Effector memory CD8-positive, alpha-beta T cell (primary cell): Measurements from ENCODE around the gene REL.

Experiments
- ATAC-seq: fragments of 150-1000 bp; cut with Tn5 transposase; replicated peaks from 2 replicates; pipeline ENCODE4 v1.10.0; 2021; ENCODE audit warnings: mild to moderate bottlenecking, moderate library complexity
- DNase-seq, 3 experiments: peaks; one replicate each; pipeline ENCODE4 v3.0.0; 2021
- H3K27ac Mint-ChIP-seq, 2 donors: one replicate each; pipeline ENCODE4 v1.8.0; 2022; ENCODE audit warnings: mild to moderate bottlenecking in 2 of 2, mixed read lengths in 2 of 2, moderate library complexity in 2 of 2
- H3K27me3 Mint-ChIP-seq, 2 donors: one replicate each; pipeline ENCODE4 v1.8.0; 2022; ENCODE audit warnings: mixed read lengths in 2 of 2
- H3K36me3 Mint-ChIP-seq: one replicate; pipeline ENCODE4 v1.8.0; 2022; ENCODE audit warnings: mild to moderate bottlenecking, moderate library complexity, mixed read lengths; ENCODE audit not compliant: insufficient read depth
- H3K4me1 Mint-ChIP-seq, 2 donors: one replicate each; pipeline ENCODE4 v1.8.0; 2022; ENCODE audit warnings: low read depth in 2 of 2, mixed read lengths in 2 of 2
- H3K4me3 Mint-ChIP-seq, 2 donors: one replicate each; pipeline ENCODE4 v1.8.0; 2022; ENCODE audit warnings: mild to moderate bottlenecking in 2 of 2, mixed read lengths in 2 of 2, moderate library complexity in 2 of 2
- H3K9me3 Mint-ChIP-seq, 2 donors: one replicate each; pipeline ENCODE4 v1.8.0; 2022; ENCODE audit warnings: mixed read lengths in 2 of 2
- total RNA-seq, 9 experiments: gene quantifications; one replicate each; lab custom pipeline; 2026; lab: John Stamatoyannopoulos, UW

Gene REL
- 48.6 to 304 (median 131) reads per million in 9 experiments for total RNA-seq

DNA sequence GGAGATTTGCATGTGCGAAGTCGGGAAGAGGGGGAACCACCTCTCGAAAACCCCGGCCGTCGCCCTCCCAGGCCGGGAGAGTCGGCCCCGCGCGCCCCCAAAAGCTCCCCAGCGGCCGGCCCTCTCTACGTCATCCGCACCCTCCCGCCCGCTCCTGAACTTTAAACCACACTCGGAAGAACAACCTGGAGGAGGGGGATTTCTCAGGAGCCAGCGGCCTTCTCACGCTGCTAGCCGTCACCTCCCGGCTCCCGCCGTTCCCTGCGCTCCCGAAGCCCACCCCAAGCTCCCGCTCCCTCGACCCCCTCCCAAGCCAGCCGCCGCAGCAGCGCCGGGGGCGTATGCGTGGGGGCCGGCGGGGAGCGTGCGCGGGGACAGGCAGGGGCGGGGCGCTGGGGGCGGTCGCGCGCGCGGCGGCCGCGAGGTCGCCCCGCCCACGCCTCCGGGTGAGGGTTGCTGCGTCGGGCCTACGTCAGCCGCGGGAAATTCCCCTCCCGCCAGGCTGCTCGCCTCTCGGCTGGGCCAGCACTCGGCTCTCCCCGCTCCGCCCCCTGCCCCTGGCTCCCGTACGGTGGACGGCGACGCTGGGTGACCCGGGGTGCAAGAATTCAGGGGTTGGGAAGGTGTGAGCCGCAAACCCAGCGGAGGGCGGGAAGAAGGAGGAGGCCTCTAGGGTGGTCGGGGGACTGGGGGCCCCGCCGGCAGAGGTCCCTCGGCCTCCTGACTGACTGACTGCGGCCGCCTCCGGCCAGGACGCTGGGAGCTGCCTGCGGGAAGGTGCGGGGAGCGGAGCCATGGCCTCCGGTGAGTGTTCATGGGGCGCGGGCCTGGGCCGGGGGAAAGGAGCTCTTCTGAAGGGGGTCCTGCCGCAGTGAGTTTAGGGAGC is at the start of gene REL:
Gene REL (plus strand): TSS at position 528 of the 886 bp plus-strand sequence. CDS start 267 bp downstream, at position 795.
- Mint-ChIP-seq H3K4me3 (peak within 1 kb of the TSS; percentile 93 to 94), H3K9me3 (no peaks in the 10 kb centered on the region), H3K36me3 (peaks cover 39% of the 10 kb centered on the region), H3K27me3 (no peaks in the 10 kb centered on the region), H3K4me1 (peaks cover 20 to 28% of the 10 kb centered on the region in 2 donors), H3K27ac (peak within 1 kb of the TSS; percentile 97 to 98)
- DNase-seq (peak; percentile 83 to 87 (median 86)), ATAC-seq (peak; percentile 86)

DNA sequence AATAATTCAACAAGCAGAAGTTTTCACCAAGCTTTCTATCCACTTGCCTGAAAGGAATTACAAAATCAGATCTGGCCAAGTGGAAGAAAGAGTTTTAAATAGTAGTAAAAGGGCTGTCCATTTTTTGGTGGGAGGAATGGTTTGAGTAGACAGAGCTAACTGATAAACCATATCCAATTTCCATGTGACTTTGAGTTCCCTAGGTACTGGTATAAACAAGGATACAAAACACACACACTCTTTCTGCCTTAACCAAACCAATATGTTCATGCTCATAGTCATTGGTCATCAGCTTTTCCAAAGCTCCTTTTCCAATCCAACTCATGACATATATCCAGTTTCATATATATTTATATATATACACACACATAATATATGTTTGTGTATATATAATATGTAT is 49.5 kb upstream of the REL start:
- H3K27ac Mint-ChIP-seq: no peak overlapping the region
- peaks cover 24 to 67% of the 10 kb centered on the region in 2 donors for H3K27me3 Mint-ChIP-seq
- no peak for DNase-seq
- peaks cover 3% of the 10 kb centered on the region for H3K36me3 Mint-ChIP-seq
- H3K9me3 Mint-ChIP-seq: no peaks in the 10 kb centered on the region
- peaks cover 4% of the 10 kb centered on the region in 2 donors for H3K4me1 Mint-ChIP-seq
- no peak overlapping the region for H3K4me3 Mint-ChIP-seq
- no peak for ATAC-seq

DNA sequence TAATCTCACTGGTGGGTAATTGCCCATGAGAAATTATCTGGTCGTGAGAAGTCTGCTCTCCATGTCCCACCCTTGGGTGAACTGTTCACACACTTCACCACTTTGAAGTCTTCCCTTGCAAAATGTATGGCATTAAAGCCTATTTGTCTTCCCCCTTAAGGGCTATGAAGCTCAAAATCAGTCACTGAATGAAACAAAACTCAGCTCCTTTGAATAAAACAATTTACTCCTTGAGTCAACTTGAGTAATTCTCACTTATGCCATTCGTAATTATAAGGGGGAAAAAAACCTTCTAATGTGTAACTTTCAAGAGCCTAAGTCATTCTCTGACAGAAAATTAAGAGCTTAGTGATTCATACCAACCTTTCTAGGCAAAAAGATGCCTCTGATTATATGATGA is 48.8 kb upstream of the REL start:
- H3K4me1 Mint-ChIP-seq: peaks cover 0 to 3% of the 10 kb centered on the region in 2 donors
- no peak for ATAC-seq
- H3K27me3 Mint-ChIP-seq: peaks cover 24 to 67% of the 10 kb centered on the region in 2 donors
- DNase-seq: no peak
- H3K9me3 Mint-ChIP-seq: no peaks in the 10 kb centered on the region
- no peak overlapping the region for H3K27ac Mint-ChIP-seq
- peaks cover 3% of the 10 kb centered on the region for H3K36me3 Mint-ChIP-seq
- no peak overlapping the region for H3K4me3 Mint-ChIP-seq

DNA sequence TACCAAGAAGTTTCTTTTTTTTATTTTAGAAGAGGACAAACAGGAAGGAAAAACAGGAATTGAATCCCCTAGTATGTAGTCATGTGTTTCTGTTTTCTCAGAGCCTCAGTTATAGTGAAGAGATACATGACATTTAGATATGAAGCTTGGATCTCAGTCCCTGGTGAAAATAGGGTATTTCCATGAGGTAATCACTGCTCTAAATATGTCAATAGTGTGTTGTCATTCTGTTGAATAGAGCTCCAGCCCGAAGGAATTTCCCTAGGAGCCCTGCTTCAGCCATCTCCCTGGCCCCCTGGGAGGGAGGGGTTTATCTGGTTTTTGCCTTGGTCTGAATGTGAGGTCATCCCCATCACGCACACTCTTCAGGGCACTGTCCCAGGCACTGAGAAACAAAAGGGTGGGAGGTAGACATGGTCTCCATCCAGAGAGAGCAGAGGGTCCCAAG is 47.1 kb upstream of the REL start:
- ATAC-seq (no peak), DNase-seq (no peak)
- Mint-ChIP-seq H3K4me3 (no peak overlapping the region), H3K27me3 (peaks cover 24 to 67% of the 10 kb centered on the region in 2 donors), H3K36me3 (peaks cover 3% of the 10 kb centered on the region), H3K27ac (no peak overlapping the region), H3K4me1 (peaks cover 0 to 3% of the 10 kb centered on the region in 2 donors), H3K9me3 (no peaks in the 10 kb centered on the region)

DNA sequence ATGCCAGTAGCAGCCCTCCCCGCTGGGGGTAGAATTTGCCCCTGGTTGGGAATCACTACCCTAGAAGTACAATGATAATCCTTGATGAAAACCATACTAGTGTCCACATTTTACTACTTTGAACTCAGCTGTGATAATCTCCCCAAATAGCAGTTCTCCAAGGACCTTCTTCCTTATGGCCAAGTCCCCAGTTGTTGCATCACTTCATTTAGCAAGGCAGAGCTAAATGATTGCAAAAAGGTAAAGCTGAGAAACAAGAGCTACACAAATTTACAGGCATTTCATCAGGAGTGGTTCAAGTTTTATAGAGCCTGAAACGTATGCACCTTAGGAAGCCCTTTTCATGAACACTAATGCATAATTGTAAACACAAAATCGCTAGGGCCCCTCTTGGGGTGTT is 44.9 kb upstream of the REL start:
- Mint-ChIP-seq H3K4me1 (peaks cover 7 to 10% of the 10 kb centered on the region in 2 donors), H3K27me3 (peaks cover 22 to 45% of the 10 kb centered on the region in 2 donors), H3K9me3 (no peaks in the 10 kb centered on the region), H3K4me3 (no peak overlapping the region), H3K36me3 (peaks cover 3% of the 10 kb centered on the region), H3K27ac (no peak overlapping the region)
- no peak for ATAC-seq
- DNase-seq: no peak

DNA sequence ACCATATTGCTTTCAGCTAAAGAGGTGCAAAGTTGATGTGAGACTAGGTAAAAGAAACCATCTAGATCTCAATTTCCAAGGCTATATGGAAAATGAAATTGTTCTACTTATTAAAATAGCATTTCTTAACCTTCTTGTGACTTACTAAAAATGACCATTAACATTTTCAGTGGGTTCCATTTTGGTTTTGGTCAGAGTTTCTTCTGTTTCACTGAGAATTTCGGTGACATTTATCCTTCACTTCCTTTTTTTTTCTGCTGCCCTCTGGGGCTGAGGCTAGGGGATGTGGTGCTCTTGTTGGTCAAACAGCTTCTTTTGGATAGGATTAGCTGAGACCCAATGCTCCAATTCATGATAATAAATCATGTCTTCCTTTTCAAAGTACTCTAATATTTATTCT is 44.3 kb upstream of the REL start:
- peaks cover 19 to 40% of the 10 kb centered on the region in 2 donors for H3K27me3 Mint-ChIP-seq
- no peak for ATAC-seq
- no peaks in the 10 kb centered on the region for H3K9me3 Mint-ChIP-seq
- no peak overlapping the region for H3K27ac Mint-ChIP-seq
- peaks cover 7 to 10% of the 10 kb centered on the region in 2 donors for H3K4me1 Mint-ChIP-seq
- DNase-seq: no peak
- peaks cover 3% of the 10 kb centered on the region for H3K36me3 Mint-ChIP-seq
- no peak overlapping the region for H3K4me3 Mint-ChIP-seq

DNA sequence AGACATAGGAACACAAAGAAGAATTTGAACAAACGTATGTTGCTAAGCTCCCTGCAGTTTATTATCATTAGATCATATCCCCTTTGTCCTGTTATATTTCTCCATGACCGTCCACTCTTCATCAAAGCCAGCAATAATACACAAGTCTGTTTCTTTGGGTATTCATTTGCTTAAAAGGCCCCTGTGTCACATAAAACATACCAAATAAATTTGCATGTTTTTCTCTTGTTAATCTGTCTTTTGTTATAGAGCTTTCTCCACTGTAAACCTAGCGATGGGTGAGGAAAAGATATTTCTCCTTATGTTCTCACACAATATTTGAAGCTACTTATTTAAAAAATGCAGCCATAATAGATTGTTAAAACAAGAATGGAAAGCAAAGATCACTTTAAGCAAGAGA is 42.9 kb upstream of the REL start:
- H3K27ac Mint-ChIP-seq: no peak overlapping the region
- peaks cover 15 to 27% of the 10 kb centered on the region in 2 donors for H3K27me3 Mint-ChIP-seq
- H3K4me1 Mint-ChIP-seq: peaks cover 7 to 10% of the 10 kb centered on the region in 2 donors
- H3K9me3 Mint-ChIP-seq: no peaks in the 10 kb centered on the region
- DNase-seq (no peak), ATAC-seq (no peak)
- H3K36me3 Mint-ChIP-seq: peaks cover 3% of the 10 kb centered on the region
- H3K4me3 Mint-ChIP-seq: no peak overlapping the region

DNA sequence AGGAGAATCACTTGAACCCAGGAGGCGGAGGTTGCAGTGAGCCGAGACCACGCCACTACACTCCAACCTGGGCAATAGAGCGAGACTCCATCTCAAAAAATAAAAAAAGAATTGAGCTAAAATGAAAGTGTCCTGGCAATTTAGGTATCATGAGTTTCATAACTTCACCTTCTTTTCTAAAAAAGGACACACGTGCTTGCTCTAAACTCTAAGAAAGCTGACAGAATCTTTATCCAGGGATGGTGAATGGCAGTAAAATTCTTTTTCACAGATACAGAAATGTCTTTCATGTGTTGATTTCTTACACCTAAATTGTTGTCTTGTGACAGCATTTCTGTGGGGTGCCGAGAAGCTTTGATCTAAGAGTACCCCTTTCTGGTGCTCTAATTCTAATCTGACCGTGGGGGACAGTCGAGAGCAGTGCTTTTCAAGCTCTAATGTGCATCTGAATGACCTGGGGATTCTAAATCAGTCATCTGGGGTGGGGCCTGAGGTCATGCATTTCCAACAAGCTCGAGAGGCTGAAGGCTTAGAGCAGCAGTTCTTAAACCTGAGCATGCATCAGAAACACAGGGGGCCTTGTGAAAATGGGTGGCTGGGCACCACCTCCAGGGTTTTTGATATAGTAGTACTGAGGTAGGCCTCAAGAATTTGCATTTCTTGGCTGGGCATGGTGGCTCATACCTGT is 42.1 kb upstream of the REL start:
- peak overlapping the region in 1 of 2 donors; percentile 46 for H3K27ac Mint-ChIP-seq
- DNase-seq (no peak), ATAC-seq (no peak)
- H3K27me3 Mint-ChIP-seq: peaks cover 9 to 19% of the 10 kb centered on the region in 2 donors
- peaks cover 3% of the 10 kb centered on the region for H3K36me3 Mint-ChIP-seq
- no peak overlapping the region for H3K4me3 Mint-ChIP-seq
- no peaks in the 10 kb centered on the region for H3K9me3 Mint-ChIP-seq
- H3K4me1 Mint-ChIP-seq: peaks cover 7 to 10% of the 10 kb centered on the region in 2 donors

DNA sequence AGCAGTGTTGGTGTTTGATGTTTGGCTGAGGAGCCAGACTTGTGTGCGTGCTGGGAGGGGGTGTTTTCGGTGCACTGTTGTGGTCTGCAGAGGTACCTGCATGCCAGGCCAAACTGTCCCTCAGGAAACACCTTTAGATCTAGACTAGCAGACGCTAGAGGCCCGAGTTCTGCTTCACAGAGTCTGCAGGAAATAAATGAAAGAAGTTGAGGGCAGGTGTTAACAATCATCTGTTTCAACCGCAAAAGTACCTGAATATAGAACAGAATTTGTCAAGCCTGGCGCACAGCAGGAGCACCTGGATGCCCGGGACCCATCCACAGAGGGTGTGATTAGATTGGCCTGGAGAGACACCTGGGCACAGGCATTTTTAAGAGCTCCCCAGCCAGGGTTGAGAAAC is 40.5 kb upstream of the REL start:
- H3K27me3 Mint-ChIP-seq: peaks cover 0 to 3% of the 10 kb centered on the region in 2 donors
- H3K9me3 Mint-ChIP-seq: no peaks in the 10 kb centered on the region
- H3K27ac Mint-ChIP-seq: peak overlapping the region; percentile 65 to 78
- DNase-seq (no peak), ATAC-seq (peak; percentile 60)
- no peaks in the 10 kb centered on the region for H3K36me3 Mint-ChIP-seq
- H3K4me3 Mint-ChIP-seq: no peak overlapping the region
- H3K4me1 Mint-ChIP-seq: peaks cover 9 to 10% of the 10 kb centered on the region in 2 donors

DNA sequence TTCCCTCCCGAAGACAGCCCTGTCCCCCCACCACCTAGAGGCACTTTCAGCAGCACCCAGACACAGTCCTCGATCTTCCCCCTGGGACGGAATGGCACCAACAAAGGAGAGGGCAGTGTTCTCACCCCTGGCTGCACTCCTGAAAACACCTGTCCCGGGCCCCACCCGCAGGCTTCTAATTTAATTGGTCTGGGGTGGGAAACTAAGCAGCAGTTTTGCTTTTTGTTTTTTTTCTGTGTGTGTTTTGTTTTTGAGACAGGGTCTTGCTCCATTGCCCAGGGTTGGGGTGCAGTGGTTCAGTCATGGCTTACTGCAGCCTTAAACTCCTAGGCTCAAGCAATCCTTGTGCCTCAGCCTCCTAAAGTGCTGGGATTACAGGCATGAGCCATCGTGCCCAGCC is 38.4 kb upstream of the REL start:
- H3K36me3 Mint-ChIP-seq: no peaks in the 10 kb centered on the region
- H3K4me3 Mint-ChIP-seq: no peak overlapping the region
- H3K4me1 Mint-ChIP-seq: peaks cover 9 to 10% of the 10 kb centered on the region in 2 donors
- no peaks in the 10 kb centered on the region for H3K27me3 Mint-ChIP-seq
- ATAC-seq (no peak), DNase-seq (no peak)
- H3K9me3 Mint-ChIP-seq: no peaks in the 10 kb centered on the region
- H3K27ac Mint-ChIP-seq: peak overlapping the region in 1 of 2 donors; percentile 53

DNA sequence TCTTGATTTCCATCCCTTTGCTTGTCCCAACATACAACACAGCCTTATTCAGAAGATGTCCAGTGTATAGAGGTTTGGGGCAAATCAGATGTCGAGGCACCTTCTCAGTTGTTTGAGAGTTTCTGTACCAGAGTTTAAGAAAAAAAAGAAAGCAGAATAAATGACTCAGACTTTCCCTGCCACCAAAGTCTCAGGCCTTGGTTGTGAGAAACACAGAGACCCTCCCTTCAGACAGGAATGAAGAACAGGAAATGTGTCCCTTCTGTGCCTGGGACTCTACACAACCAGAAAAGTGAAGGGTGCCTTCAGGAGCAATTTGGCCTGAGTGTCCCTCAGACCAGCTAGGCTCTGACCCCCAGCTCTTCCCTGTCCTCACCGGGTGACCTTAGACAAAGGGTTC is 37.3 kb upstream of the REL start:
- Mint-ChIP-seq H3K27ac (peak overlapping the region in 1 of 2 donors; percentile 36), H3K9me3 (no peaks in the 10 kb centered on the region), H3K27me3 (no peaks in the 10 kb centered on the region), H3K36me3 (no peaks in the 10 kb centered on the region), H3K4me1 (peaks cover 9 to 10% of the 10 kb centered on the region in 2 donors), H3K4me3 (no peak overlapping the region)
- DNase-seq (no peak), ATAC-seq (no peak)

DNA sequence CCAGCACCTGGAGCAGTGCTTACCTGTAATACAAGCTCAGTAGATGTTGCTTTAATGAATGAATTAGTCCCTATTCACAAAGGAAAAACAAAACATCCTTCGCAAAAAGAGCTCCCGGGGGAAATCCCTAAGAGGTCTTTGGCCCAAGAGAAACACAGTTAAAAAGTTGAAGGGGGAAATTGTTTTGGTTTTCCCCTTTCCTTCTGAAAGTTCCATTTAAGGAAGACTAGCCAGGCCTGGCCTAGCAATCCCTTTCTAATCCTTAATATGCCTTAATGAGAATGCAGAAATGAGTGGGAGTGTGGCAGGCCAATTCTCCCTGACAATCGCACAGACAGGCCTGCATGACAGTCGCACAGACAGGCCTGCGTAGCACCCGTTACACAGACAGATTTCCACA is 33.5 kb upstream of the REL start:
- H3K27me3 Mint-ChIP-seq: no peaks in the 10 kb centered on the region
- no peaks in the 10 kb centered on the region for H3K9me3 Mint-ChIP-seq
- H3K4me1 Mint-ChIP-seq: peaks cover 0 to 2% of the 10 kb centered on the region in 2 donors
- DNase-seq (no peak), ATAC-seq (no peak)
- no peak overlapping the region for H3K4me3 Mint-ChIP-seq
- H3K27ac Mint-ChIP-seq: no peak overlapping the region
- no peaks in the 10 kb centered on the region for H3K36me3 Mint-ChIP-seq

DNA sequence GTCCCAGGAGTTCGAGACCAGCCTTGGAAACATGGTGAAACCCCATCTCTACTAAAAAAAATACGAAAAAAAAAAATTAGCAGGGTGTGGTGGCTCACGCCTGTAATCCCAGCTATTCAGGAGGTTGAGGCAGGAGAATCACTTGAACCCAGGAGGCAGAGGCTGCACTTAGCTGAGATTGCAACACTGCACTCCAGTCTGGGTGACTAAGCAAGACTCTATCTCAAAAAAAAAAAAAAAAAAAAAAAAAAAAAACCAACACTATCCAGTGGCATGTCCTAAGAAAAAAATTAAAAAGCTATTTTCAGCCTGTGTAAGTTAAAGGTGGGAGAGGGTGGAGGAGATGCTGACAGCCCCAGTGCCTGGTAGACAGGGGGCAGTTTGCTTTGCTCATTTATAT is 32.2 kb upstream of the REL start:
- H3K27me3 Mint-ChIP-seq: peaks cover 4 to 10% of the 10 kb centered on the region in 2 donors
- no peak for DNase-seq
- no peak for ATAC-seq
- H3K27ac Mint-ChIP-seq: no peak overlapping the region
- no peak overlapping the region for H3K4me3 Mint-ChIP-seq
- H3K9me3 Mint-ChIP-seq: no peaks in the 10 kb centered on the region
- peaks cover 0 to 2% of the 10 kb centered on the region in 2 donors for H3K4me1 Mint-ChIP-seq
- H3K36me3 Mint-ChIP-seq: no peaks in the 10 kb centered on the region
